Measurements from ENCODE around the gene FGD4.

DNA sequence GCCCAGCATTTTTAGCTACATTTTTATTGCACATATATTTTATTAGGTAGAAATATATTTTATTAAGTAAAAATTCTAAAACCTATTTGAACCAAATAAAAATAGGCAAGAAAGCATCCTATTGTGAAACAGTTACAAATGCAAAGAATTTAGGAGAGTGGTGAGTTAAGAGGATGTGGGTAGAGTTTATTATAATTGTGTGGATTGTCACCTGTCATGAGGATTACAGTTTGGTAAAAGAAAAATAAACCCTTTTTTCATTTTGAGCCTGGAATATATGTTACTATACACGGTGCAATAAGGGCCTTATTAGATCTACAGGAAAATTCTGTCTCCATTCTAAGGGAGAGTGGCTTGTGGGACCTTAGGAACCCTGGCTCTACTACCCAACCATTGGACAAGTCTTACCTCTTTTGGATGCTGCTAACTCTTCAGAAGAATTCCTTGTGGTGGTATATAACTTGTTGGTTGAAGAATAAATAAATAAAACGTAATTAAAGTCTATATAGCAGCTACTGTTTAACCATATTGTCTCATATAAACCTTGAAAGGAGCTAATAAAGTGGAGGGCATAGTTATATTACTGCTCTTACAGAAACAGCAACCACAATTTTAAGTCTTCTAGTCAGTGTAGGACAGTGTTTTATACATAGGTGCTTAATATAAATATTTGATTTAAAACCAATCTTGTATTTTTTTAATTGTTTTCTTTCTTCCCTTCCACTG, 67.8 kb downstream of the FGD4 start:
- TF ChIP-seq, protein P1, sequence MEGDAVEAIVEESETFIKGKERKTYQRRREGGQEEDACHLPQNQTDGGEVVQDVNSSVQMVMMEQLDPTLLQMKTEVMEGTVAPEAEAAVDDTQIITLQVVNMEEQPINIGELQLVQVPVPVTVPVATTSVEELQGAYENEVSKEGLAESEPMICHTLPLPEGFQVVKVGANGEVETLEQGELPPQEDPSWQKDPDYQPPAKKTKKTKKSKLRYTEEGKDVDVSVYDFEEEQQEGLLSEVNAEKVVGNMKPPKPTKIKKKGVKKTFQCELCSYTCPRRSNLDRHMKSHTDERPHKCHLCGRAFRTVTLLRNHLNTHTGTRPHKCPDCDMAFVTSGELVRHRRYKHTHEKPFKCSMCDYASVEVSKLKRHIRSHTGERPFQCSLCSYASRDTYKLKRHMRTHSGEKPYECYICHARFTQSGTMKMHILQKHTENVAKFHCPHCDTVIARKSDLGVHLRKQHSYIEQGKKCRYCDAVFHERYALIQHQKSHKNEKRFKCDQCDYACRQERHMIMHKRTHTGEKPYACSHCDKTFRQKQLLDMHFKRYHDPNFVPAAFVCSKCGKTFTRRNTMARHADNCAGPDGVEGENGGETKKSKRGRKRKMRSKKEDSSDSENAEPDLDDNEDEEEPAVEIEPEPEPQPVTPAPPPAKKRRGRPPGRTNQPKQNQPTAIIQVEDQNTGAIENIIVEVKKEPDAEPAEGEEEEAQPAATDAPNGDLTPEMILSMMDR (IDR thresholded peaks at IDR 0.05) = no peak
- no peak for TF ChIP-seq ZFX (IDR thresholded peaks at IDR 0.05; ENCODE audit: borderline replicate concordance)

Measured in 22Rv1 (cell line).